ENCODE data around the gene PDSS1.
A peak's percentile ranks its signal among the peaks of the same experiment; 100 is the strongest.
"Not testable (repeated sequence)": the region's sequence is repeated elsewhere in the genome, so short reads cannot be mapped to it uniquely, and the experiment has no call there.

PDSS1 gene

GRCh38 chr10:26697163-26697921, at the start of gene PDSS1:
Gene PDSS1, plus strand, starts transcription at chr10:26697701. Its CDS starts 11 bp downstream, at chr10:26697712.
- DNase-seq, result peak; percentile 43

DNA sequence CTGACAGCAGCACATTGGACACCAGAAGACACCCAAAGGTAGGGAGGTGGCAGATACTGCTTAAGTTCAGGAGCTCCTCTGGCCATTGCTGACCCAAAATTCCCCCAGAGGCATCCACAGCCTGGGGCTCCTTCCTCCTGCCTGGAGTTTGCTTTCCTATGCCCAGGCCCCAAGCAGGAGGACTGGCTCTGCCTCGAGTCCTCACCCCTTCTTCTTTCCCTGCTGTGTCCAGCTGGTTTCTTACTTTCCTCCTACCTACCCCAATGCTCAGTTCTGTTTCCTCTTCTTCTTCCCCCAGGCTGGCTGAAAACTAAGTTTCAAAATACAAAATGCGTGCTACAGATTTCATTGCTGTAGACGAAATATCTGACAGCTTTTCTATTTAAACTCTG, 49.3 kb upstream of the PDSS1 start:
- not testable (repeated sequence) for DNase-seq

GRCh38 chr10:26650406-26650805, 47.1 kb upstream of the PDSS1 start:
- DNase-seq, result no peak

DNA sequence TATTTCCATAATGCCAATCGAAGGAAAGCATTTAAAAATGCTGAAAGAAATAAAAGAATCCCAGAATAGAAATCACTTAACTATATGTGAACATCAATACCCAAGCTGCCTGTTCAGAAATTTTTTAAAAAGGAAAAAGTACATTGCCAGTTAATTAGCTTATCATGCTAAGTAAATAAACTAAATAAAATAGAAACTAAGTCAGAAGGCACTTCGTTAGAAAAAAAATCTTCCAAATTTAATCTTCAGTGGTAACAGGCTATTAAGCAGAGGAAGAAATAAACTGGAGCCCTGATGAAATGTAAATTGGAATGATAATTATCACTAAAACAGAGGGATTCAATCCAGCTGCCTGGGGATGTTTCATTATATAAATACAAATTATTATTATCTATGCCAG, 46.0 kb upstream of the PDSS1 start:
- DNase-seq, result not testable (repeated sequence)

GRCh38 chr10:26653004-26653403, 44.5 kb upstream of the PDSS1 start:
- no peak for DNase-seq

DNA sequence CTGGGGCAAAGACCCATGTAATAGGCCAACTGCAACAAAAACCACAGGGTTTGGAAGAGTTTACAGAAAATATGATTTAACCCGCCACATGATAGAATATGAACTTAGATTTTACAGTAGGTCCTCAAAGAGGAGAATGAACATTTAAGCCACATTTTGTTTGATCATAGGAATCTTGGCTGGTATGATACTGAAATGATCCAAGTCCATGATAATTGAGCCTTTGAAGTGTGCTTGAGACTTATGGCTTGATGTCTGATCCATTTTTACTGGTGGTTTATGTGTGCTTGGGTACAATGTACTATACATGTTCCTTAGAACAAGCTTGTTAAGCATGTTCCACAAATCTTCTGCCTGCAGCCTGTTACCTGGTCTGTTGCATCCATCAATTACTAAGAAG, 41.8 kb upstream of the PDSS1 start:
- no peak for DNase-seq

GRCh38 chr10:26662864-26663263, 34.6 kb upstream of the PDSS1 start:
- no peak for DNase-seq

GRCh38 chr10:26665080-26666048, 32.1 kb upstream of the PDSS1 start:
- no peak for DNase-seq

GRCh38 chr10:26675873-26676257, 21.6 kb upstream of the PDSS1 start:
- DNase-seq, result no peak

DNA sequence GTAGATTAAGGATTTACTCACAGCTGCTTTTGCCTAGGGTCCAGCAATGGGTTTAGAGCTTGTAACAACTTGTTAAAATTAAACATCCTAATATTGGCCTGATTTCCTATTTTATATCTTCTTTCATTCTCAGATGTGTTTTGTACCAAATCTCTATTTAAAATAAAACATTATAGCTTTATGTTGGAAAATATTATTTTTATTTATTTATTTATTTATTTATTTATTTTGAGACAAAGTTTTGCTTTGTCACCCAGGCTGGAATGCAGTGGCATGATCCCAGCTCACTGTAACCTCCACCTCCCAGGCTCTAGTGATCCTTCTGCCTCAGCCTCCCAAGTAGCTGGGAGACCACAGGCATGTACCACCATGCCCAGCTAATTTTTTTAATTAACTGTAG, 17.9 kb upstream of the PDSS1 start:
- no peak for DNase-seq

DNA sequence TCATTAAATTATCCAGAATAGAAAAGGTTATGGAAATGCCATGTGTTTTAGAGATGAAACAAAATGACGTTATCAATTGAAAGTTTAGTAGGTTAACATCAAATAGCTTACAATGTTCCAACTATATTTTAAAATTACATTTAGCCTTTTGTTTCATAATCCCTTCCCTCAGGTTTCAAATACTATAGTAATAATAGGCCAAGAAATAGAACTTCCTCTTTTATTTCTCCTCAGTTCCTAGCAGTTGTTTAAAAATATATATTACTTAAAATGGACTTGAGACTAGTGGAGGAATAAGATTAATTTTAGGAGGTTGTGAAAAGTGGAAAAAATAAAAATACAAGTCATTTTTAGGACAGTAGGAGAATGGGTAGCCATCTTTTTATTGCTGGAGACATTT, 16.4 kb upstream of the PDSS1 start:
- DNase-seq, result no peak

- not testable (repeated sequence) for DNase-seq
These were observed 15.5 kb upstream of the PDSS1 start for GRCh38 chr10:26681971-26682370.

DNA sequence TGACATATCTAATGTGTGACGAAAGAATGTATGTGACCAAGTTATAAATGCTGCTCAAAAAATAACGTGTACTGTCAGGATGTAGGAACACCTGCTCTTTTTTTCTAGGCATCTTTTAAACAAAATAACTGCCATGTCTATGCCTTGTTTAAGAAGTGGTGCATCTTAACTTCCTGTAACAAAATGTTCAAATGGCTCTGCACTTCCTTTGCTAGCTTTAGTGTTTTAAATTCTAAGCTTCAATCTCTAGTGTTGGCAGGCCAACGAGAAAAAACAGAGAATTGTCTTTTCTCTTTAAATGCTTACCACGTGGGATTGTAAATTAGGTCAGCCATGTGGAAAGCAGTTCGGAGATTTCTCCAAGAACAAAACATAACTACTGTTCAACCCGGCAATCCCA, 14.6 kb upstream of the PDSS1 start:
- DNase-seq, result no peak

DNA sequence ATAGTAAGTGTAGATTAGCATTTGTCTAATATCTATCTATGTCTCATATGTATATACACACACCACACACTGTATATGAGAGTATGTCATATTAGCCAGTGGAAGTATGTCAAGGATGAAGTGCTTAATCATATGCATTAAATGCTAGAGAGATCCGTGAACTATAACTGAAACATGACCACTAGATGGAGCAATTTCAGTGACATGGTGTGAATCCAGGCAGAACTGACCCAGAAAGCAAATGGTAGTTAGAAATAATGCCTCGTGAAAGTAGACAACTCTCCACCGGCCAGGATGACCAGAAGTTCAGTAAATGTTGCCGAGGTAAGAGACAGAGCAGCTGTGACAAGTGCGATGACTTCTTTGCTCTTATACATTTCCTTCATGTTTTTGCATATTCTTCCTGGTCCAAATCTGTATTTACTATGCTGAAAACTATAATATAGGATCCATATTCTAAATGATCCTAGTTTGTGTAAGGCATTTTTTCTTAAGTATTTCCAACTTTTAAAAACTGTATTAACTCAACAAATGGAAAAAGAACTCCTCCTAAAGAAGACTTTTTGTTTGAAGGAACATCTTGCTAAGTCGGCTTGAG, 12.7 kb upstream of the PDSS1 start:
- not testable (repeated sequence) for DNase-seq

DNA sequence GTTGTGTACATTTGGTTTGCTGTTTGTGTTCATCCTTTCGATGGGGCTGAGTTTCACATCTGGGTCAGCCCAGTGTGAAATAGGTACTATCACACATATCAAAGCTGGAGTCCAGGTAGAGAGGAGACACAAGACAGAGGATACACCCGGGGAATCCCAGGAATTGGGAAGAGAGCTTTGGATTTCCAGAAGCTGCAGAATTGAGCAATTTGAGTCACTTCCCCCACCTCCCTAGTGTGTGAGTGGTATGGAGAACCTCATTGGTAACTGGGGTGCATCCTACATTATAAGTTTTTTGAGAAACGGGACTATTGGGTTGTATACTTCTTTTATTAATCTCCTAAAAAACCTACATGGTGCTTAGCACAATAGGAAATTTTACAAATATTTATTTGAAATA, 12.1 kb upstream of the PDSS1 start:
- DNase-seq, result no peak

DNA sequence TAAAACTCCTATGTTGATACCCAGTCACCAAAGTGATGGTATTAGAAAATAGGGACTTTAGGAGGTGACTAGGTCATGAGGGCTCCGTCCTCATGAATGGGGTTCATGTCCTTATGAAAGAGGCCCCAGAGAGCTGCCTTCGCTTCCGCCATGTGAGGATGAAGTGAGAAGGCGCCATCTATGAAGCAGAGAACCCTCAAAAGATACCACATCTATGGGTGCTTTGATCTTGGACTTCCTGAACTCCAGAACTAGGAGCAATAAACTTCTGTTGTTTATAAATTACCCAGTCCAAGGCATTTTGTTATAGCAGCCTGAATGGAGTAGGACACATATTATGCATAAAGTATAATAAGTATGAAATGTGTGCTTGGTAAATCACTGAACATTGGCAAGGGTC, 8.1 kb upstream of the PDSS1 start:
- DNase-seq, result no peak

- DNase-seq, result no peak
These were observed 6.6 kb upstream of the PDSS1 start for GRCh38 chr10:26690731-26691475.

DNA sequence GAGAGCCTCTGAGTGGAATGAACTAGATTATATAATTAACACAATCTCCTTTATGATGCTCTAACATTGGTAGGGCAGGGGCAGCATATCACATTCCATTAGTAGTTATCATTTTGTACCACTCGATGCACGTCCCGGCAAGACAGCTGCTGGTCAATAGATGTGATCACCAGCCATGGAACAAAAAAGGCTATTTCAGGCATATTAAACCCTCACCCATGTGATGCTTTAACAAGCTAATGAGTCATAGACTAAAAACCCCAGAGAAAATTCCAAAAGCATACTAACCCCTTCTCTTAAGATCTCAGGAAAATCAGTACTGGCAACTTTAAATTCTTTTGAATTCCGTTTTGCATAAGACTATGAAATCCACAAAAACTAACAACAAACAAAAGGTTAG, 3.0 kb upstream of the PDSS1 start:
- DNase-seq, result not testable (repeated sequence)

DNA sequence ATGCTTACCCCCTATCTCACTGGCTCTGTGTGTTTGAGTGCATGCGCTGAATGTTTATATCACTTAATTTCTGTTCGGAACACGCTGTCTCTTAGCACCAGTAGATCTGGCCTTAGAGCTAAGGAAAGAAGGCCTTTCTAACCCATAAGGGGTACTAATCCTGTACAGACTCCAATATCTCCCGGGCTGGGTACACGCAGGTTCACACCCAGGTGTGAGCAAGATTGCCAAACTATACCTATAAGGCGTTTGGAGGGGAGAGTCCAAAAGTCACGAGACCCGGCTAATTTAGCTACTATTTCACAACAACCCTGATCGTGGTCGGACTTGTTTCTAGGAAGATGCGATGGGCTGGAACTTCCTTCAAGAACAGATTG, 727 bp upstream of the PDSS1 start:
- DNase-seq, result no peak

DNA sequence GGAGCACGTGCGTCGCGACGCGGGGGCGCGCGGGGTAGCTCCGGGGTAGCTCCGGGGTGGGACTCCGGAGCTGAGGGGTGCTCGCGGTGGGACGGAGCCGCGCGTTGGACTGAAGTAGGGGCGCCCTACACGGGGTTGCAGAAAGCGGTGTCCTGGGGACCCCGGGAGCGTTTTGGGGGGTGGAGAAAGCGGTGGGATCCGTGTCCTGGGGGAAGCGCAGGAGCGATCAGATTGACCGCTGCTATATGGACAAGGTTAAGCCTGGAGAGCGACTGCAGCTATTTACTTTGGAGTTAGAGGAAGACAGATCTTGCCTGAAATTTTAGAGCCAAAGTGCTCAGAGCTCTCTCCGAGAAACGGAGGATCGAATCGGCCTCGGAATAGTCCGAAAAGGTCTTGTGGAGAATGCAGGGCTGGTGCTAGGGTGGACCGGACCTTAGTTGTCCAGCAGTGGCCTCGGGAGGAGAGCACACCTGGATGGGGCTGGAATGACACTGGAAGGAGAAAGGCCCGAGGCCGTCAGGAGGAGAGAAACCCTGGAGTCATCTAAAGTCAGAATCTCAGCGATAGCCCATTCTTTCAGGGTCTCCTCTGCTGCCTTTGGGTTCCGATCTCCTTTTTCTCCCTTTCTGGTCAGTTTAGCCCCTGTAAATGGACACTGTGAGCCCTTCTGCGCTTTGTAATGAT, 564 bp downstream of the PDSS1 start:
- DNase-seq, result no peak

GRCh38 chr10:26698909-26699308, 1.4 kb downstream of the PDSS1 start:
- no peak for DNase-seq

- DNase-seq, result no peak
These were observed 2.1 kb downstream of the PDSS1 start for GRCh38 chr10:26699631-26700030.

Measured in activated T-cell treated with anti-CD3 and anti-CD28 coated beads for 4 hours (primary cell).